ENCODE results near the gene CCDC14.

DNA sequence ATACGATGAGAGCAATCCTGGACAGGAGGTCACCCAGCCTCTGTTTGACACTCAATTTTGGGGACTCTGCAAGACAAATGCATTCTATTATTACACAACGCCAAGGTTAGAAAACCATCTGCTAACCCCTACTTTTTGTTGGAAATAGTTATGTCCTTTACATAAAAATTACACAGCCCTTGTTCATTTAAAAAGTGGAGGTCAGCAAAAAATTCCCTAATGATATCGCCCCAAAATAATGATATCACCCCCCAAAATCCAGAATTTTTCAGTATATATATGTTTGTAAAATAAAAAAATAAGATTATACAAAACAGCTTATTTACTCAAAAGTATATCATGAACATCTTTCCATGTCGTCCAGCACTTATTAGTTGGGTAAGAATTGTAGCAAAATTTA is 19.5 kb upstream of the CCDC14 start:
- TF ChIP-seq, protein P1, sequence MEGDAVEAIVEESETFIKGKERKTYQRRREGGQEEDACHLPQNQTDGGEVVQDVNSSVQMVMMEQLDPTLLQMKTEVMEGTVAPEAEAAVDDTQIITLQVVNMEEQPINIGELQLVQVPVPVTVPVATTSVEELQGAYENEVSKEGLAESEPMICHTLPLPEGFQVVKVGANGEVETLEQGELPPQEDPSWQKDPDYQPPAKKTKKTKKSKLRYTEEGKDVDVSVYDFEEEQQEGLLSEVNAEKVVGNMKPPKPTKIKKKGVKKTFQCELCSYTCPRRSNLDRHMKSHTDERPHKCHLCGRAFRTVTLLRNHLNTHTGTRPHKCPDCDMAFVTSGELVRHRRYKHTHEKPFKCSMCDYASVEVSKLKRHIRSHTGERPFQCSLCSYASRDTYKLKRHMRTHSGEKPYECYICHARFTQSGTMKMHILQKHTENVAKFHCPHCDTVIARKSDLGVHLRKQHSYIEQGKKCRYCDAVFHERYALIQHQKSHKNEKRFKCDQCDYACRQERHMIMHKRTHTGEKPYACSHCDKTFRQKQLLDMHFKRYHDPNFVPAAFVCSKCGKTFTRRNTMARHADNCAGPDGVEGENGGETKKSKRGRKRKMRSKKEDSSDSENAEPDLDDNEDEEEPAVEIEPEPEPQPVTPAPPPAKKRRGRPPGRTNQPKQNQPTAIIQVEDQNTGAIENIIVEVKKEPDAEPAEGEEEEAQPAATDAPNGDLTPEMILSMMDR (IDR thresholded peaks at IDR 0.05) = no peak
- no peak for TF ChIP-seq POLR2A (IDR thresholded peaks at IDR 0.05)
